ENCODE measurements around the gene DRC3. TPM values are rescaled to one million over a fixed set of nuclear protein-coding genes. Genes with fewer than 3 reads are reported as not detected.

Gene DRC3
- total and polyA plus RNA-seq, 2 donors (not counting 1 experiment from before 2014, with no cell fraction given), result 0.17 TPM; not detected in 1

DNA sequence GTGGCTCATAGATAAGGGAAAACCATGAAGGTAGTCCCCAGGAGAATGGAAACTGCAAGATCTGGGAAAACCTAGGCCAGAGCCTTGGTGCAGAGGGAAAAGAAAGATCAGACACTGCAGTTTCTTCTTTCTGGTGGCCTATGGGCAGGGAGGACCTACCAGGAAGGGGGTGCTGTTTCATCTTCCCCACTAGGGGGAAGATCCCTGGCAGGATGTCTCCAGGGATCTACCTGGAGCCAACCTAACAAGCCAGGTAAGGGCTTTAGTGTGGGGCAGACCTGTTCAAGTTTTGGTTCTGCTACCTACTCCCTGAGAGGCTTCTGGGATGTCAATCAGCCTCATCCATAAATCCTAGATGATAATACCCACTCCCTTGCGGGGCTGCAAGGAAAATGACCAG lies 21.9 kb upstream of the DRC3 start:
- Mint-ChIP-seq H3K4me1 (peaks cover 6% of the 10 kb centered on the region), H3K9me3 (ENCODE audit: insufficient read depth) (no peaks in the 10 kb centered on the region), H3K4me3 (no peak overlapping the region), H3K27me3 (no peaks in the 10 kb centered on the region), H3K27ac (no peak overlapping the region)
- DNase-seq, result no peak
- Histone ChIP-seq H3K79me2 (ENCODE audit: control insufficient read depth, insufficient read depth, low read length) (peaks cover 28% of the 10 kb centered on the region), H3K9me3 (ENCODE audit: control extremely low read depth in 1 of 3, control insufficient read depth in 2 of 3, insufficient read depth in 1 of 3, low read length in 2 of 3) (no peaks in the 10 kb centered on the region), H3K4me2 (replicated peaks; ENCODE audit: low read depth, low read length, poor library complexity, severe bottlenecking) (no peak overlapping the region), H2AFZ (ENCODE audit: insufficient read depth, low read depth, low read length, poor library complexity, severe bottlenecking) (no peak overlapping the region), H3K27ac (ENCODE audit: low read length in 2 of 2) (no peak overlapping the region), H3K4me3 (ENCODE audit: control extremely low read depth in 1 of 5, extremely low read depth in 1 of 5, insufficient read depth in 1 of 5, low read depth in 2 of 5, low read length in 4 of 5) (no peak overlapping the region), H3K27me3 (replicated peaks in 1 of 4; ENCODE audit: control extremely low read depth in 1 of 4, control insufficient read depth in 3 of 4, insufficient read depth in 4 of 4, low read length in 3 of 4) (no peaks in the 10 kb centered on the region), H3K9ac (ENCODE audit: low read length) (no peak overlapping the region), H4K20me1 (ENCODE audit: control insufficient read depth, insufficient read depth, low read length, poor library complexity, severe bottlenecking) (peaks cover 4% of the 10 kb centered on the region), H3K36me3 (replicated peaks in 1 of 2; ENCODE audit: control extremely low read depth in 1 of 2, control insufficient read depth in 1 of 2, extremely low read depth in 1 of 2, insufficient read depth in 2 of 2, low read length in 1 of 2) (peaks cover 0 to 4% of the 10 kb centered on the region in 2 experiments), H3K4me1 (ENCODE audit: control insufficient read depth in 2 of 2, insufficient read depth in 2 of 2, low read length in 2 of 2) (no peaks in the 10 kb centered on the region)
- TF ChIP-seq, protein P1, sequence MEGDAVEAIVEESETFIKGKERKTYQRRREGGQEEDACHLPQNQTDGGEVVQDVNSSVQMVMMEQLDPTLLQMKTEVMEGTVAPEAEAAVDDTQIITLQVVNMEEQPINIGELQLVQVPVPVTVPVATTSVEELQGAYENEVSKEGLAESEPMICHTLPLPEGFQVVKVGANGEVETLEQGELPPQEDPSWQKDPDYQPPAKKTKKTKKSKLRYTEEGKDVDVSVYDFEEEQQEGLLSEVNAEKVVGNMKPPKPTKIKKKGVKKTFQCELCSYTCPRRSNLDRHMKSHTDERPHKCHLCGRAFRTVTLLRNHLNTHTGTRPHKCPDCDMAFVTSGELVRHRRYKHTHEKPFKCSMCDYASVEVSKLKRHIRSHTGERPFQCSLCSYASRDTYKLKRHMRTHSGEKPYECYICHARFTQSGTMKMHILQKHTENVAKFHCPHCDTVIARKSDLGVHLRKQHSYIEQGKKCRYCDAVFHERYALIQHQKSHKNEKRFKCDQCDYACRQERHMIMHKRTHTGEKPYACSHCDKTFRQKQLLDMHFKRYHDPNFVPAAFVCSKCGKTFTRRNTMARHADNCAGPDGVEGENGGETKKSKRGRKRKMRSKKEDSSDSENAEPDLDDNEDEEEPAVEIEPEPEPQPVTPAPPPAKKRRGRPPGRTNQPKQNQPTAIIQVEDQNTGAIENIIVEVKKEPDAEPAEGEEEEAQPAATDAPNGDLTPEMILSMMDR (IDR thresholded peaks at IDR 0.05), result no peak
- ChIA-PET POLR2A (no interaction called here), CTCF (no interaction called here)
- WGBS (ENCODE audit: insufficient coverage), result 100% methylated on average over 1 of the region's 1 CpG
- no peak for ATAC-seq (ENCODE audit: low read depth)
- intact Hi-C loops (cut with micrococcal nuclease), result no loop called here

DNA sequence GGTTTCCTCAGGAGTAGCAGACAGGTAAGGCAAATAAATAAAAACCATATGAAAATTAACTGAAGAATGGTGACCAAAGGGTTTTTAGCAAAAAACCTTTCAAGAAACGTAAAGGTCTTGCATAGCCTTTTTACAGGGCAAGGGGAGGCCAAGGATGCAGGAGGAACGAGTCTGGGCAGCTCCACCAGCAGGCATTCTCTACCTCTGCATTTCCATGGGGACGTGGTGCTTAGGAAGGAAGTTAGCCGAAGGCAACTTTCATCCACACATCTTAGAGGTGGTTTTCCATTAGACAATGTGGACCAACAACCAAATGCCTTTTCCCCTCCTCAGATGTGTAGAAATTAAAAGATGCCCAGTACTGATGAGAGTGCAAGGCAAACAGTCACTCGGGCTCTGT lies 21.1 kb upstream of the DRC3 start:
- Histone ChIP-seq H3K9ac (ENCODE audit: low read length) (no peak overlapping the region), H3K4me3 (ENCODE audit: control extremely low read depth in 1 of 5, extremely low read depth in 1 of 5, insufficient read depth in 1 of 5, low read depth in 2 of 5, low read length in 4 of 5) (no peak overlapping the region), H3K9me3 (ENCODE audit: control extremely low read depth in 1 of 3, control insufficient read depth in 2 of 3, insufficient read depth in 1 of 3, low read length in 2 of 3) (no peaks in the 10 kb centered on the region), H4K20me1 (ENCODE audit: control insufficient read depth, insufficient read depth, low read length, poor library complexity, severe bottlenecking) (peaks cover 4% of the 10 kb centered on the region), H3K27me3 (replicated peaks in 1 of 4; ENCODE audit: control extremely low read depth in 1 of 4, control insufficient read depth in 3 of 4, insufficient read depth in 4 of 4, low read length in 3 of 4) (no peaks in the 10 kb centered on the region), H3K4me2 (replicated peaks; ENCODE audit: low read depth, low read length, poor library complexity, severe bottlenecking) (no peak overlapping the region), H3K27ac (ENCODE audit: low read length in 2 of 2) (no peak overlapping the region), H2AFZ (ENCODE audit: insufficient read depth, low read depth, low read length, poor library complexity, severe bottlenecking) (no peak overlapping the region), H3K36me3 (replicated peaks in 1 of 2; ENCODE audit: control extremely low read depth in 1 of 2, control insufficient read depth in 1 of 2, extremely low read depth in 1 of 2, insufficient read depth in 2 of 2, low read length in 1 of 2) (peaks cover 0 to 4% of the 10 kb centered on the region in 2 experiments), H3K4me1 (ENCODE audit: control insufficient read depth in 2 of 2, insufficient read depth in 2 of 2, low read length in 2 of 2) (no peaks in the 10 kb centered on the region), H3K79me2 (ENCODE audit: control insufficient read depth, insufficient read depth, low read length) (peaks cover 34% of the 10 kb centered on the region)
- Mint-ChIP-seq H3K27ac (no peak overlapping the region), H3K9me3 (ENCODE audit: insufficient read depth) (no peaks in the 10 kb centered on the region), H3K4me3 (no peak overlapping the region), H3K4me1 (peaks cover 4% of the 10 kb centered on the region), H3K27me3 (no peaks in the 10 kb centered on the region)
- ATAC-seq (ENCODE audit: low read depth), result no peak
- TF ChIP-seq EZH2 (IDR thresholded peaks at IDR 0.05; ENCODE audit: borderline replicate concordance, insufficient read depth, low read depth, low read length, poor library complexity, severe bottlenecking), result no peak
- TF ChIP-seq, protein P1 (IDR thresholded peaks at IDR 0.05), result no peak
- CTCF ChIA-PET, result no interaction called here
- intact Hi-C loops (cut with micrococcal nuclease), result no loop called here
- DNase-seq, result no peak
- WGBS (ENCODE audit: insufficient coverage), result 73% methylated on average over 2 of the region's 5 CpGs
- POLR2A ChIA-PET, result no interaction called here

Data from B cell (primary cell).